ENCODE data around the gene LAMA1.

- TF ChIP-seq GATA2 (IDR thresholded peaks at IDR 0.05; ENCODE audit: low read depth, low read length): no peak
- no peak for TF ChIP-seq GATA3 (IDR thresholded peaks at IDR 0.05; ENCODE audit: low read depth, low read length)
Observed at GRCh38 chr18:7132356-7133150, 15.0 kb upstream of the LAMA1 start.

Data from SH-SY5Y (cell line).